Measurements from ENCODE around the gene KDM7A. TPM values are rescaled to one million over a fixed set of nuclear protein-coding genes. Genes with fewer than 3 reads are reported as not detected.

The KDM7A gene
- total RNA-seq, 1 experiment from 2014 or later, result 6.6 TPM

DNA sequence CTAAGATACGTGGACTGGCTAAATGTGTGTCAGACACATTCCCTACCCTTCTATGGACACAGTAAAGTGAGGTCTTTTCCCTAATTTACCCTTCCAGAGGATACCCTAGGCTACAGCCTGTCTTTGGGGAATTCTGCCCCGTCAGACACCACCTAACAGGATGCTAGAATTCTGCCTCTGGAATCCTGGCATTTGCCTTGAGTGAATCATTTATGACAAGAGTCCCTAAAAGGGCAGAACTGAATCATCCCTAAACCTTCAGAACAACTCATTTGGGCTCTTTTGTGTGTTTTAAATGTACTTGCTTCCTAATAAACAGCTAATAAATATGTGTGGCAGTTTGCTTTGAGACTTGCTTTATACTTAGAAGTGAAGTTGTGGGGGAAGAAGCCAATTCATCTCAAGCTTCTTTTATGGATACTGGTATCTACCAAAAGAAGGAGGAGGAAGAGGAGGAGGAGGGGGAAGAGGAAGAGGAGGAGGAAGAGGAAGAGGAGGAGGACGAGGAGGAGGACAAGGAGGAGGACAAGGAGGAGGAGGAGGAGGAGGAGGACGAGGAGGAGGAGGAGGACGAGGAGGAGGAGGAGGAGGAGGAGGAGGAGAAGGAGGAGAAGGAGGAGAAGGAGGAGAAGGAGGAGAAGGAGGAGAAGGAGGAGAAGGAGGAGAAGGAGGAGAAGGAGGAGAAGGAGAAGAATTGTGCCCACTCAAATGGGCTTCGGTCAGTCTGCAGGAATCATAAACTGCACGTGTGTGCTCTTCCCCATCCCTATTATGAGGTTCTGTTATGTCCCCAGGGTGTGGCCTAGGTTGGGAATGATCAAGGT, 141.2 kb downstream of the KDM7A start:
- H3K4me1 Mint-ChIP-seq, result no peaks in the 10 kb centered on the region
- H2AFZ ChIP-seq (ENCODE audit: low read length), result no peak overlapping the region

More for the DNA sequence above, 141.2 kb downstream of the KDM7A start:
- no peaks in the 10 kb centered on the region for H3K27me3 Mint-ChIP-seq (ENCODE audit: low read depth)
- no peaks in the 10 kb centered on the region for H3K9me3 Mint-ChIP-seq
- no peak for DNase-seq
- H4K91ac ChIP-seq (ENCODE audit: insufficient read length, low read depth, low read length), result no peak overlapping the region
- no peaks in the 10 kb centered on the region for H3K4me1 ChIP-seq (ENCODE audit: insufficient read depth, low read length)
- H2BK15ac ChIP-seq (ENCODE audit: low read depth, low read length), result no peak overlapping the region
- WGBS (ENCODE audit: extremely low coverage, insufficient read length, low lambda C conversion rate), result no CpG with 5 or more reads among the region's 7 CpGs
- H2BK20ac ChIP-seq (ENCODE audit: low read depth, low read length, poor library complexity, severe bottlenecking), result no peak overlapping the region
- H3K4ac ChIP-seq (ENCODE audit: low read depth, low read length), result no peak overlapping the region
- no peaks in the 10 kb centered on the region for H4K20me1 ChIP-seq (ENCODE audit: control insufficient read depth, insufficient read depth, insufficient read length)
- no peak overlapping the region for H2AK5ac ChIP-seq (ENCODE audit: insufficient read length, low read length)
- TF ChIP-seq, protein P1, sequence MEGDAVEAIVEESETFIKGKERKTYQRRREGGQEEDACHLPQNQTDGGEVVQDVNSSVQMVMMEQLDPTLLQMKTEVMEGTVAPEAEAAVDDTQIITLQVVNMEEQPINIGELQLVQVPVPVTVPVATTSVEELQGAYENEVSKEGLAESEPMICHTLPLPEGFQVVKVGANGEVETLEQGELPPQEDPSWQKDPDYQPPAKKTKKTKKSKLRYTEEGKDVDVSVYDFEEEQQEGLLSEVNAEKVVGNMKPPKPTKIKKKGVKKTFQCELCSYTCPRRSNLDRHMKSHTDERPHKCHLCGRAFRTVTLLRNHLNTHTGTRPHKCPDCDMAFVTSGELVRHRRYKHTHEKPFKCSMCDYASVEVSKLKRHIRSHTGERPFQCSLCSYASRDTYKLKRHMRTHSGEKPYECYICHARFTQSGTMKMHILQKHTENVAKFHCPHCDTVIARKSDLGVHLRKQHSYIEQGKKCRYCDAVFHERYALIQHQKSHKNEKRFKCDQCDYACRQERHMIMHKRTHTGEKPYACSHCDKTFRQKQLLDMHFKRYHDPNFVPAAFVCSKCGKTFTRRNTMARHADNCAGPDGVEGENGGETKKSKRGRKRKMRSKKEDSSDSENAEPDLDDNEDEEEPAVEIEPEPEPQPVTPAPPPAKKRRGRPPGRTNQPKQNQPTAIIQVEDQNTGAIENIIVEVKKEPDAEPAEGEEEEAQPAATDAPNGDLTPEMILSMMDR (conservative IDR thresholded peaks at IDR 0.05), result no peak
- H3K18ac ChIP-seq (ENCODE audit: insufficient read length, low read depth, low read length), result no peak overlapping the region
- no peak overlapping the region for H2BK12ac ChIP-seq (ENCODE audit: insufficient read length, low read depth, low read length)
- no peak overlapping the region for H3K27ac ChIP-seq (ENCODE audit: insufficient read length, low read depth, low read length)
- no peaks in the 10 kb centered on the region for H3K9me3 ChIP-seq (ENCODE audit: control insufficient read depth, low read depth, low read length)
- H3K23ac ChIP-seq (ENCODE audit: insufficient read length, low read depth, low read length), result no peak overlapping the region
- H3T11ph ChIP-seq (ENCODE audit: low read length), result no peak overlapping the region
- no peak overlapping the region; a peak in 1 of 7 replicates for H3K27ac Mint-ChIP-seq
- H3K14ac ChIP-seq (ENCODE audit: insufficient read depth, low read length), result no peak overlapping the region
- no peak overlapping the region for H3K56ac ChIP-seq (ENCODE audit: insufficient read length, low read depth, low read length)
- H4K5ac ChIP-seq (ENCODE audit: insufficient read length, low read depth, low read length), result no peak overlapping the region
- no peaks in the 10 kb centered on the region for H3K23me2 ChIP-seq (ENCODE audit: insufficient read length, low read depth, low read length, poor library complexity, severe bottlenecking)
- H3K36me3 Mint-ChIP-seq (ENCODE audit: insufficient read depth in 1 of 3, low read depth in 3 of 3), result peaks cover 0 to 16% (median 0%) of the 10 kb centered on the region in 3 experiments; a peak in 2 of 7 replicates
- H4K8ac ChIP-seq (replicated peaks; ENCODE audit: insufficient read length, low read depth, low read length), result no peak overlapping the region
- H3K9ac ChIP-seq (ENCODE audit: extremely low read depth, insufficient read length, low read length), result no peak overlapping the region
- no peaks in the 10 kb centered on the region for H3K27me3 ChIP-seq (ENCODE audit: insufficient read depth, low read length)
- H3K4me2 ChIP-seq (ENCODE audit: insufficient read depth, insufficient read length, low read length), result no peak overlapping the region
- no peak overlapping the region for H2BK5ac ChIP-seq (ENCODE audit: insufficient read length, low read length)
- H3K79me2 ChIP-seq (ENCODE audit: insufficient read depth, low read length), result no peaks in the 10 kb centered on the region
- no peak overlapping the region for H2BK120ac ChIP-seq (ENCODE audit: low read depth, low read length, poor library complexity, severe bottlenecking)
- no peaks in the 10 kb centered on the region for H3K79me1 ChIP-seq (ENCODE audit: insufficient read depth, low read depth, low read length, poor library complexity, severe bottlenecking)
- no peak overlapping the region for H3K4me3 Mint-ChIP-seq

Other genes starting within 250 kb of the KDM7A start
- gene PARP12, start 114.0 kb downstream of the KDM7A start, total RNA-seq (2021), result 11.1 and 11.8 TPM in 2 replicates
- gene SLC37A3, start 221.5 kb upstream of the KDM7A start, total RNA-seq (2021), result 52.7 and 52.9 TPM in 2 replicates
- 14.4 and 15.1 TPM in 2 replicates for gene RAB19, start 227.1 kb upstream of the KDM7A start, total RNA-seq (2021)

Data from H9 (cell line).